GM21515 (cell line): ENCODE measurements around the gene GRAPL.
"Not testable (repeated sequence)": the region's sequence is repeated elsewhere in the genome, so short reads cannot be mapped to it uniquely, and the experiment has no call there.

Experiments
- ATAC-seq: cut with Tn5 transposase; IDR thresholded peaks from one replicate; pipeline ENCODE4 v1.9.1; 2021; ENCODE audit not compliant: unreplicated experiment

Gene GRAPL

GRCh38 chr17:19187883-19188869, 60.8 kb downstream of the GRAPL start:
- ATAC-seq = peak; percentile 47

- ATAC-seq = peak; percentile 71
Observed at GRCh38 chr17:19188870-19189708, 61.7 kb downstream of the GRAPL start.

- ATAC-seq = not testable (repeated sequence)
Observed at GRCh38 chr17:19189781-19190405, 62.5 kb downstream of the GRAPL start.

GRCh38 chr17:19196382-19197204, 69.2 kb downstream of the GRAPL start:
- ATAC-seq = peak; percentile 79

- ATAC-seq = peak; percentile 83
Observed at GRCh38 chr17:19202448-19202847, 75.1 kb downstream of the GRAPL start.

GRCh38 chr17:19203429-19203828, 76.0 kb downstream of the GRAPL start:
- ATAC-seq = not testable (repeated sequence)
